GM12892 (cell line): Measurements from ENCODE around the gene TMEM41A.

ENCODE experiments used
- POLR2A ChIP-seq: IDR thresholded peaks from 2 replicates; pipeline ENCODE4 v1.6.1; 2011; ENCODE audit warnings: low read depth, low read length, control low read depth
- TAF1 ChIP-seq: IDR thresholded peaks from 2 replicates; pipeline ENCODE4 v1.6.1; 2011; ENCODE audit warnings: low read depth, mild to moderate bottlenecking, control low read depth, low read length, borderline replicate concordance

DNA sequence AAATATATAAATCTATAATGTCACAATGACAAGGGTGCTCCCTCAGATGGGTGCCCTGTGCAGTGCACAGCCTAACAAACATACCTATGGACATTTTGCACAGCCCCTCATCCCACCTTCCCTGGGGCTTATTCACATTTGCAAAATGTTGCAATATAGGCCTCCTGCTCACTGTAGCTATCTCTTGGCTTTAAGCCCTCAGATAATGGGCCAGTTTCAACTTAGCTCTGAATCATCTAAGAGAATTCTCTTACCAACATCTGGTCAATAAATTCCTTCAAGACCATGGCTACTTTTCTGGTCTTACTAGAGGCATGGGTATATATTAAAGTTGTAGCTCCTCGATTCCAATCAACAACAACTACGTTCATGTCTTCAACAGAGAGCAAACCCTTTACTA lies 35.7 kb upstream of the TMEM41A start:
- TF ChIP-seq TAF1, result no peak
- TF ChIP-seq POLR2A, result no peak
